Measurements from ENCODE around the gene ZNF140. TPM values are rescaled to one million over a fixed set of nuclear protein-coding genes. Genes with fewer than 3 reads are reported as not detected.

The ZNF140 gene
- total RNA-seq, 1 experiment from 2014 or later: 14.9 TPM

GRCh38 chr12:133124674-133125073, 44.0 kb downstream of the ZNF140 start:
- peaks cover 94% of the 10 kb centered on the region for H3K9me3 ChIP-seq (ENCODE audit: low read depth, low read length, poor library complexity, severe bottlenecking)
- POLR2A ChIA-PET (ENCODE audit: low non-redundant PET): no interaction called here
- TF ChIP-seq, protein P1, sequence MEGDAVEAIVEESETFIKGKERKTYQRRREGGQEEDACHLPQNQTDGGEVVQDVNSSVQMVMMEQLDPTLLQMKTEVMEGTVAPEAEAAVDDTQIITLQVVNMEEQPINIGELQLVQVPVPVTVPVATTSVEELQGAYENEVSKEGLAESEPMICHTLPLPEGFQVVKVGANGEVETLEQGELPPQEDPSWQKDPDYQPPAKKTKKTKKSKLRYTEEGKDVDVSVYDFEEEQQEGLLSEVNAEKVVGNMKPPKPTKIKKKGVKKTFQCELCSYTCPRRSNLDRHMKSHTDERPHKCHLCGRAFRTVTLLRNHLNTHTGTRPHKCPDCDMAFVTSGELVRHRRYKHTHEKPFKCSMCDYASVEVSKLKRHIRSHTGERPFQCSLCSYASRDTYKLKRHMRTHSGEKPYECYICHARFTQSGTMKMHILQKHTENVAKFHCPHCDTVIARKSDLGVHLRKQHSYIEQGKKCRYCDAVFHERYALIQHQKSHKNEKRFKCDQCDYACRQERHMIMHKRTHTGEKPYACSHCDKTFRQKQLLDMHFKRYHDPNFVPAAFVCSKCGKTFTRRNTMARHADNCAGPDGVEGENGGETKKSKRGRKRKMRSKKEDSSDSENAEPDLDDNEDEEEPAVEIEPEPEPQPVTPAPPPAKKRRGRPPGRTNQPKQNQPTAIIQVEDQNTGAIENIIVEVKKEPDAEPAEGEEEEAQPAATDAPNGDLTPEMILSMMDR (conservative IDR thresholded peaks at IDR 0.05; ENCODE audit: low read depth, low read length): no peak
- TF ChIP-seq EZH2 (IDR thresholded peaks at IDR 0.05; ENCODE audit: borderline replicate concordance, low read depth, low read length, poor library complexity, severe bottlenecking): no peak

DNA sequence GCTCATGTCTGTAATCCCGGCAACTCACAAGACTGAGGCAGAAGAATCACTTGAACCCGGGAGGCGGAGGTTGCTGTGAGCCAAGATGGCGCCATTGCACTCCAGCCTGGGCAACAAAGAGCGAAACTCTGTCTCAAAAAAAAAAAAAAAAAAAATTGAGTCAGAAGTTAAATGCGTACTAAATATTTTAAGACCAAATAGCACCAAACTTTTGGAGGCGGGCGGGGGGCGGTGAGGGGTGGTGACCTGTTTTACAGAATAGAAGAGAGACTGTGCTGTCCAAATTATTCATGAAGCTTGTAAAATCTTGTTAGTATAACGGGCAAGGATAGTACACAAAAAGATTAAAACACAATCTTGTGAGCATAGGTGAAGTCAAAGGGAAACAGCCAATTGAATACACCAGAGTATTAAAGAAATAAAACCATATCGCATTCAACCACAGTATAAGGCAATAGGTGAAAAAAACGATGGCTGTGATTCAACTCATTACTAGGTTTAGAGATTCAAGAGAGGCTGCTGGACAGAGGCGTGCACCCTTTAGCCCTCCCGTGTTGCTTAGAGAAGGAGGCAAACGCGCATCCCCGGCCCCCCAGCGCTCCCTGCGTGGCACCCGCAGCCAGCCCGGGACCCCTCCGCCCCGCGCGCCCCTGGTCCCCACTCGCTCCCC, 48.8 kb downstream of the ZNF140 start:
- no peak for DNase-seq (ENCODE audit: low spot score)
- ChIA-PET POLR2A (ENCODE audit: low non-redundant PET) (no interaction called here), CTCF (no interaction called here)
- H3K27me3 ChIP-seq (replicated peaks; ENCODE audit: insufficient read depth, low read depth, low read length, poor library complexity): no peaks in the 10 kb centered on the region
- no TSS peak for BruUV-seq (replicated peaks)
- TF ChIP-seq, protein P1 (conservative IDR thresholded peaks at IDR 0.05; ENCODE audit: low read depth, low read length): no peak
- no peak for TF ChIP-seq EZH2 (IDR thresholded peaks at IDR 0.05; ENCODE audit: borderline replicate concordance, low read depth, low read length, poor library complexity, severe bottlenecking)
- peaks cover 75% of the 10 kb centered on the region for H3K9me3 ChIP-seq (ENCODE audit: low read depth, low read length, poor library complexity, severe bottlenecking)
- intact Hi-C loops (cut with micrococcal nuclease; ENCODE audit: unreplicated experiment): loop anchor here (2.0 kb wide), 1 partner anchor 49 kb away; the partner anchor contains the start of gene ZNF140
- H3K4me1 ChIP-seq (ENCODE audit: insufficient read depth, low read length, poor library complexity, severe bottlenecking): no peaks in the 10 kb centered on the region
- peak overlapping the region; percentile 91 for H3K27ac ChIP-seq (ENCODE audit: low read depth, low read length, poor library complexity, severe bottlenecking)
- H3K36me3 ChIP-seq (ENCODE audit: insufficient read depth, low read length, poor library complexity, severe bottlenecking): peaks cover 20% of the 10 kb centered on the region
- peak overlapping the region; percentile 73 for H3K4me3 ChIP-seq (ENCODE audit: low read depth, low read length, poor library complexity, severe bottlenecking)

More at GRCh38 chr12:133124674-133125073, 44.0 kb downstream of the ZNF140 start:
- Histone ChIP-seq H3K4me1 (ENCODE audit: insufficient read depth, low read length, poor library complexity, severe bottlenecking) (no peaks in the 10 kb centered on the region), H3K27me3 (replicated peaks; ENCODE audit: insufficient read depth, low read depth, low read length, poor library complexity) (no peaks in the 10 kb centered on the region), H3K4me3 (ENCODE audit: low read depth, low read length, poor library complexity, severe bottlenecking) (no peak overlapping the region), H3K27ac (ENCODE audit: low read depth, low read length, poor library complexity, severe bottlenecking) (no peak overlapping the region), H3K36me3 (ENCODE audit: insufficient read depth, low read length, poor library complexity, severe bottlenecking) (peaks cover 39% of the 10 kb centered on the region)
- CTCF ChIA-PET: no interaction called here
- intact Hi-C loops (cut with micrococcal nuclease; ENCODE audit: unreplicated experiment): no loop called here
- no peak for DNase-seq (ENCODE audit: low spot score)
- BruUV-seq (replicated peaks): no TSS peak

DNA sequence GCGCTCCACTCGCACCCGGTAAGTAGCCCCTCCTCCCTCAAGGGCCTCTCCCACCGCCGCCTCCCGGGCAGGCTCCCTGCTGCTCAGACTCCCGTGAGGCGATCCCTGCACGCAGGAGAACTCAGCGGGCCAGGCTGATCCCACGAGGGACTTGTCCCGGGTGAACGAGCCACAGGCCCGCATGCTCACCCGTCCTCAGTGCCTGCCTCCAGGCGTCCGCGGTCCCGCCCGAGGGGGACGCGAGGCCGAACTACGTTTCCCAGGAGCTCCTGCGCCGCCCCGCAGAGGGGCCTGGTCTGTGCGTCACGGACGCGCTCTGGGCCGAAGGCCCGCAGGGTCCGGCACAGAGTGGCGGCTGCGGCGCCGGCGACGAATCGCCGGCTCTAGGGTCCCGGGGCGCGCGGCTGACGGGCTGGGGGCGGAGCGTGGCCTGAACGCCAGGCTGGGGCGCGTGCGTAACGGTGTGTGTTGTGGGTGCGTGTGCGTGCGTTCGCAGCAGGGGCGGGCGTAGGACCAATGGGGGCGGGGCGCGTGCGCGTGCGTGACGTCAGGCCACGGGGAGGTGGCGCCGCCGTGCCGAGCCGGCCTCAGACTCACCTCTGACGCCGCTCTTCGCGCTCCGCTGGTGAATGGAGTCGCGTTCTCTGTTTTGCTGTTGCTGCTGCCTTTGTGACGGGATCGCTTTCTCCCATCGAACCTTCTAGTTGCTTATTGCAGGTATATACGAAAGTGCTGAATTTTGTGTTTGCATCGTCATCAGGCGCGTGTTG, 49.5 kb downstream of the ZNF140 start, which contains the start of the genes ZNF10 and ZNF891:
TSS of gene ZNF10 (plus strand) at position 590 of the 770 bp plus-strand sequence. CDS start 13,866 bp downstream, outside the sequence.
TSS of gene ZNF891 (minus strand) at position 237 of the 770 bp plus-strand sequence. CDS start 8,356 bp downstream, outside the sequence.
- H3K36me3 ChIP-seq (ENCODE audit: insufficient read depth, low read length, poor library complexity, severe bottlenecking): peaks cover 24% of the 10 kb centered on the region
- DNase-seq (ENCODE audit: low spot score): peak; percentile 95
- H3K4me1 ChIP-seq (ENCODE audit: insufficient read depth, low read length, poor library complexity, severe bottlenecking): no peaks in the 10 kb centered on the region
- ChIA-PET POLR2A (ENCODE audit: low non-redundant PET) (interaction anchor here (0.6 kb wide), 1 partner anchor 51 kb away, joined by 4 read pairs; the partner anchor contains the start of gene ZNF268), CTCF (no interaction called here)
- peak within 1 kb of the TSS; percentile 73 for H3K4me3 ChIP-seq (ENCODE audit: low read depth, low read length, poor library complexity, severe bottlenecking)
- H3K27ac ChIP-seq (ENCODE audit: low read depth, low read length, poor library complexity, severe bottlenecking): peak within 1 kb of the TSS; percentile 91
- no TSS peak for BruUV-seq (replicated peaks)
- intact Hi-C loops (cut with micrococcal nuclease; ENCODE audit: unreplicated experiment): loop anchor here (2.0 kb wide), 1 partner anchor 49 kb away; the partner anchor contains the start of gene ZNF140
- peaks cover 68% of the 10 kb centered on the region for H3K9me3 ChIP-seq (ENCODE audit: low read depth, low read length, poor library complexity, severe bottlenecking)
- TF ChIP-seq, protein P1 (conservative IDR thresholded peaks at IDR 0.05; ENCODE audit: low read depth, low read length): no peak
- no peaks in the 10 kb centered on the region for H3K27me3 ChIP-seq (replicated peaks; ENCODE audit: insufficient read depth, low read depth, low read length, poor library complexity)
